ENCODE measurements around the gene UBXN7.
A peak's percentile ranks its signal among the peaks of the same experiment; 100 is the strongest.

UBXN7 gene

DNA sequence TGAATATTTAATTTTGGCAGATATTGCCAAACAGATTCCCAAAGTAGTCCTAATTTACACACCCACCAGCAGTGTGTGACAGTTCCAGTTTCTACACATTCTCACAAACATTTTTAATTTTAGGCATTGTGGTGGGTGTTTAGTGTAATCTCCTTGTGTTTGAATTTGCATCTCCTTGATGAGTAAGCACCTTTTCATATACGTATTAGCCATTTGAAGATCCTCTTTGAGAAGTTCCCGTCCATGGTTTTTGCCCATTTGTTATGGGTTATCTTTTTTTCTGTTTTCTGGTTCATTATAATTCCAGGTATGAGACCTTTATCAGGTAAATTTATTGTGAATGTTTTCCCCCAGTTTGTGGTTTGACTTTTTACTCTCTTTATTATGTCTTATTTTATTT lies 91.8 kb downstream of the UBXN7 start:
- Histone ChIP-seq H3K36me3 (ENCODE audit: insufficient read depth, insufficient read length, low read length) (no peaks in the 10 kb centered on the region), H3K4me3 (ENCODE audit: insufficient read length, low read depth) (no peak overlapping the region), H3K9ac (ENCODE audit: insufficient read length, low read depth) (peak overlapping the region; percentile 5), H3K9me3 (ENCODE audit: insufficient read depth, low read length) (no peaks in the 10 kb centered on the region), H3K4me1 (ENCODE audit: insufficient read depth, insufficient read length) (peaks cover 5% of the 10 kb centered on the region), H3K27me3 (ENCODE audit: insufficient read depth, insufficient read length) (no peaks in the 10 kb centered on the region)
- DNase-seq (ENCODE audit: low read depth, low spot score): no peak
- TF ChIP-seq ZNF274 (IDR thresholded peaks at IDR 0.05; ENCODE audit: low read depth, low read length): no peak
- no peak for TF ChIP-seq YY1 (IDR thresholded peaks at IDR 0.05; ENCODE audit: insufficient read depth, insufficient read length)
- TF ChIP-seq SUZ12 (IDR thresholded peaks at IDR 0.05; ENCODE audit: extremely low read depth, insufficient read depth, insufficient read length): no peak

DNA sequence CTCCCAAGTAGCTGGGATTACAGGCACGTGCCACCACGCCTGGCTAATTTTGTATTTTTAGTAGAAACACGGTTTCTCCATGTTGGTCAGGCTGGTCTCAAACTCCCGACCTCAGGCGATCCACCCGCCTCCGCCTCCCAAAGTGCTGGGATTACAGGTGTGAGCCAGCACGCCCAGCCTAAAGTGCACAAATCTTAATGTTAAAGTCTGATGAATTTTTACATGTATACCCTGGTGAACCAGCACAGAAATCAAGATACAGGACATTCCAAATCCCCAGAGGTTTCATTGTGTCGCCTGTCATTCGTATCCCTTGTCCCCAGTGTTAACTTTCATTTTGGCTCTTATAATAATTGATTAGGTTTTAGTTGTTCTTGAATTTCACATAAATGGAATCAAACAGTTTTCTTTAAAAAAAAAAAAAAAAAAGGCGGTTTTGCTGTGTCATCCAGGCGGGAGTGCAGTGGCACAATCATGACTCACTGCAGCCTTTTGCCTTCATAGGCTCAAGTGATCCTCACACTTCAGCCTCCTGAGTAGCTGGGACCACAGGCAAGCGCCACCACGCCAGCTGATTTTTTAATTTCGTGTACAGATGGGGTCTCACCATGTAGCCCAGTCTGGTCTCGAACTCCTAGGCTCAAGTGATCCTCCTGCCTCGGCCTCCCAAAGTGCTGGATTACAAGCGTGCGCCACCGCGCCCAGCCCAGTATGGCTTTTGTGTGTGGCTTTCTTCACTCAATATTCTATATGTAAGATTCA lies 92.6 kb downstream of the UBXN7 start:
- H3K36me3 ChIP-seq (ENCODE audit: insufficient read depth, insufficient read length, low read length): no peaks in the 10 kb centered on the region
- peaks cover 6% of the 10 kb centered on the region for H3K4me1 ChIP-seq (ENCODE audit: insufficient read depth, insufficient read length)
- H3K27me3 ChIP-seq (ENCODE audit: insufficient read depth, insufficient read length): no peaks in the 10 kb centered on the region
- no peak overlapping the region for H3K9ac ChIP-seq (ENCODE audit: insufficient read length, low read depth)
- no peak for DNase-seq (ENCODE audit: low read depth, low spot score)
- no peaks in the 10 kb centered on the region for H3K9me3 ChIP-seq (ENCODE audit: insufficient read depth, low read length)
- no peak for TF ChIP-seq ZNF274 (IDR thresholded peaks at IDR 0.05; ENCODE audit: low read depth, low read length)
- no peak for TF ChIP-seq YY1 (IDR thresholded peaks at IDR 0.05; ENCODE audit: insufficient read depth, insufficient read length)
- H3K4me3 ChIP-seq (ENCODE audit: insufficient read length, low read depth): no peak overlapping the region

DNA sequence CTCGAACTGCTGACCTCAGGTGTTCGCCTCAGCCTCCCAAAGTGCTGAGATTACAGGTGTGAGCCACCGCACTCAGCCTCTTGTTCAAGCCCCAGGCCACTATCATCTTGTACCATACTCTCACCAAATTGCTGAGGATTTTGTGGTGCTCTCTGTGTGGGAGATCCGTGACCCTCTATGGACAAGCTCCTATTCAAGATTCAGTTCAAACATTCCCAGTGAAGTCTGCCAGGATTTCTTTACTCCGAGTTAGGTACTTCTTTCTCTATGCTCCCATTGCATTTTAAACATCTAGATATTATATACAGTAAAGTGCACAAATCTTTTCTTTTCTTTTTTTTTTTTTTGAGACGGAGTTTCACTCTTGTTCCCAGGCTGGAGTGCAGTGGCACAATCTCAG lies 93.2 kb downstream of the UBXN7 start:
- H3K27me3 ChIP-seq (ENCODE audit: insufficient read depth, insufficient read length): no peaks in the 10 kb centered on the region
- H3K9ac ChIP-seq (ENCODE audit: insufficient read length, low read depth): no peak overlapping the region
- no peak overlapping the region for H3K4me3 ChIP-seq (ENCODE audit: insufficient read length, low read depth)
- H3K9me3 ChIP-seq (ENCODE audit: insufficient read depth, low read length): no peaks in the 10 kb centered on the region
- H3K4me1 ChIP-seq (ENCODE audit: insufficient read depth, insufficient read length): peaks cover 6% of the 10 kb centered on the region
- no peak for TF ChIP-seq SUZ12 (IDR thresholded peaks at IDR 0.05; ENCODE audit: extremely low read depth, insufficient read depth, insufficient read length)
- no peak for TF ChIP-seq YY1 (IDR thresholded peaks at IDR 0.05; ENCODE audit: insufficient read depth, insufficient read length)
- TF ChIP-seq ZNF274 (IDR thresholded peaks at IDR 0.05; ENCODE audit: low read depth, low read length): no peak
- no peak for DNase-seq (ENCODE audit: low read depth, low spot score)
- H3K36me3 ChIP-seq (ENCODE audit: insufficient read depth, insufficient read length, low read length): no peaks in the 10 kb centered on the region

DNA sequence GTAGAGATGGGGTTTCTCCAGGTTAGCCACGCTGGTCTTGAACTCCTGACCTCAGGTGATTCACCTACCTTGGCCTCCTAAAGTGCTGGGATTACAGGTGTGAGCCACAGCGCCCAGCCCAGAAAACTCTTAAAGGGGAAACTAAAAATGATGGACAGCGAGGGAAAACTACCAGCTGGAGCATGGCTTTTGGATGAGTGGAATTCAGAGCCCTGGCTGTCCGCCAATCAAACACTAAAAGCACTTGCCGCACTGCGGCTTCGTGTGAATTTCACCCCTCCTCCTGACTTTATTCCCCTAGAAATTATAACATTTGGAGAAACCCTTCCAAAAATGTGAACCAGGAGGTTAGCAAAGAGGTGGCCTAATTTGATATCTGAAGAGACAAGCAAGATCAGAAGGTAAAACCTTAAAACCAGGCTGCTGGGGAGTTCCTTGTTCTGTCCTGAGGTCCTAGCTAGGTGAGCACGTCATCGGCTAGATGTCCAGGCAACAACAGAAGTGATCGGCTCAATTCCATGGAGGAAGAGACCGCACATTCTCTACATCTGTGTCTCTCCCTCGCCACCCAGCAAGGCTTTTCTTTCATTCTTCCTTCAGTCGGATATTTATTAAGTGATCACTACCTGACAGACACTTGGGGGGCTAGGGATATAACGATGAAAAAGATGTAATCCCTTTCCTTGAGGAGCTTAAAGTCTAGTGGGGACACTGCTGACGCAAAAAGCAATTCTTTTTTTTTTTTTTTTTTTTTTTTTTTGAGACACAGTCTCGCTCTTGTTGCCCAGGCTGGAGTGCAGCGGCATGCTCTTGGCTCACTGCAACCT lies 95.7 kb downstream of the UBXN7 start:
- TF ChIP-seq ZNF274 (IDR thresholded peaks at IDR 0.05; ENCODE audit: low read depth, low read length): no peak
- no peak for TF ChIP-seq YY1 (IDR thresholded peaks at IDR 0.05; ENCODE audit: insufficient read depth, insufficient read length)
- TF ChIP-seq SUZ12 (IDR thresholded peaks at IDR 0.05; ENCODE audit: extremely low read depth, insufficient read depth, insufficient read length): no peak
- DNase-seq (ENCODE audit: low read depth, low spot score): no peak
- no peak overlapping the region for H3K9ac ChIP-seq (ENCODE audit: insufficient read length, low read depth)
- peaks cover 4% of the 10 kb centered on the region for H3K4me1 ChIP-seq (ENCODE audit: insufficient read depth, insufficient read length)
- H3K4me3 ChIP-seq (ENCODE audit: insufficient read length, low read depth): no peak overlapping the region
- no peaks in the 10 kb centered on the region for H3K27me3 ChIP-seq (ENCODE audit: insufficient read depth, insufficient read length)
- H3K36me3 ChIP-seq (ENCODE audit: insufficient read depth, insufficient read length, low read length): no peaks in the 10 kb centered on the region
- H3K9me3 ChIP-seq (ENCODE audit: insufficient read depth, low read length): no peaks in the 10 kb centered on the region

DNA sequence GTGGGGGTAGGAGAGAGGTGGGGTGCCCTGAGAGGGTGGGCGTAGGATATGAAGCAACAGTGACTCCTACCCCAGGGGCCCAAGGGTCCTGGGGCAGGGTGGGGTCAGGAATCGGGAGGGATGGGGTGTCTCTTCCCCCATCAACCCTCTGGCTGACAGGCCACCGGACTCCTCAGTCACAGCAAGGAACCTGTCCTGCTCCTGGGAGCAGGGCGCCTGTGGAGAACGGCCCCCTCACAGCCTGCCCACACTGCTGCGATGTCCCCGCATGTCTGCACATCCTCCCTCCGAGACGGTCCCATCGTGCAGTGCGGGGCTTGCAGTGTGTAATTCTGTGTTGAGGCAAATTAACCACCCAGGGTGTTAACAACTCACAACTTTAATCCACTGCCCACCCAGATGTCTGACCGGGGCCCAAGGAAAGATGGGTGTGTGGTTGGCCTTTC lies 96.7 kb downstream of the UBXN7 start:
- DNase-seq (ENCODE audit: low read depth, low spot score): no peak
- H3K9ac ChIP-seq (ENCODE audit: insufficient read length, low read depth): no peak overlapping the region
- no peak overlapping the region for H3K4me3 ChIP-seq (ENCODE audit: insufficient read length, low read depth)
- peaks cover 4% of the 10 kb centered on the region for H3K4me1 ChIP-seq (ENCODE audit: insufficient read depth, insufficient read length)
- H3K27me3 ChIP-seq (ENCODE audit: insufficient read depth, insufficient read length): no peaks in the 10 kb centered on the region
- no peaks in the 10 kb centered on the region for H3K36me3 ChIP-seq (ENCODE audit: insufficient read depth, insufficient read length, low read length)
- TF ChIP-seq ZNF274 (IDR thresholded peaks at IDR 0.05; ENCODE audit: low read depth, low read length): no peak
- no peak for TF ChIP-seq YY1 (IDR thresholded peaks at IDR 0.05; ENCODE audit: insufficient read depth, insufficient read length)
- no peak for TF ChIP-seq SUZ12 (IDR thresholded peaks at IDR 0.05; ENCODE audit: extremely low read depth, insufficient read depth, insufficient read length)
- H3K9me3 ChIP-seq (ENCODE audit: insufficient read depth, low read length): no peaks in the 10 kb centered on the region

DNA sequence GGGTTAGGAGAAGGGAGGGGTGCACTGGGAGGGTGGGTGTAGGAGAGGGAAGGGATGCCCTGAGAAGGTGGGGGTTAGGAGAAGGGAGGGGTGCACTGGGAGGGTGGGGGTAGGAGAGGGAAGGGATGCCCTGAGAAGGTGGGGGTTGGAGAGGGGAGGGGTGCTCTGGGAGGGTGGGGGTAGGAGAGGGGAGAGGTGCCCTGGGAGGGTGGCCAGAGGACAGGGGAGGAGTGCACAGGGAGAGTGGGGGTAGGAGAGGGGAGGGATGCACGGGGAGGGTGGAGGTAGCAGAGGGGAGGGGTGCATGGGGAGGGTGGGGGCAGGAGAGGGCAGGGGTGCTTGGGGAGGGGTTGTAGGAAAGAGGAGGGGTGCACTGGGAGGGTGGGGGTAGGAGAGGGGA lies 97.2 kb downstream of the UBXN7 start:
- Histone ChIP-seq H3K4me3 (ENCODE audit: insufficient read length, low read depth) (no peak overlapping the region), H3K27me3 (ENCODE audit: insufficient read depth, insufficient read length) (no peaks in the 10 kb centered on the region), H3K9ac (ENCODE audit: insufficient read length, low read depth) (no peak overlapping the region), H3K9me3 (ENCODE audit: insufficient read depth, low read length) (no peaks in the 10 kb centered on the region), H3K36me3 (ENCODE audit: insufficient read depth, insufficient read length, low read length) (no peaks in the 10 kb centered on the region), H3K4me1 (ENCODE audit: insufficient read depth, insufficient read length) (peaks cover 4% of the 10 kb centered on the region)
- TF ChIP-seq ZNF274 (IDR thresholded peaks at IDR 0.05; ENCODE audit: low read depth, low read length): no peak
- TF ChIP-seq YY1 (IDR thresholded peaks at IDR 0.05; ENCODE audit: insufficient read depth, insufficient read length): no peak
- no peak for TF ChIP-seq SUZ12 (IDR thresholded peaks at IDR 0.05; ENCODE audit: extremely low read depth, insufficient read depth, insufficient read length)
- DNase-seq (ENCODE audit: low read depth, low spot score): no peak

DNA sequence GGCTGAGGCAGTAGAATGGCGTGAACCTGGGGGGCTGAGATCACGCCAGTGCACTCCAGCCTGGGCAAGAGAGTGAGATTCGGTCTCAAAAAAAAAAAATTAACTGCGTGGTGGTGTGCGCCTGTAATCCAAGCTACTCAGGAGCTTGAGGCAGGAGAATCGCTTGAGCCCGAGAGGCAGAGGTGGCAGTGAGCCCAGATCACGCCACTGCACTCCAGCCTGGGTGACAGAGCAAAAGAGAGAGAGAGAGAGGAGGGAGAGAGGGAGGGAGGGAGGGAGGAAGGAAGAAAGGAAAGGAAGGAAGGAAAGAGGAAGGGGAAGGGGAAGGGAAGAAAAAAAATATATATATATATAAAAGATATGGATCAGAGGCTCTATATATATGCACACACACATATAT lies 100.1 kb downstream of the UBXN7 start:
- TF ChIP-seq ZNF274 (IDR thresholded peaks at IDR 0.05; ENCODE audit: low read depth, low read length) (no peak), SUZ12 (IDR thresholded peaks at IDR 0.05; ENCODE audit: extremely low read depth, insufficient read depth, insufficient read length) (no peak), YY1 (IDR thresholded peaks at IDR 0.05; ENCODE audit: insufficient read depth, insufficient read length) (no peak)
- no peak overlapping the region for H3K9ac ChIP-seq (ENCODE audit: insufficient read length, low read depth)
- H3K27me3 ChIP-seq (ENCODE audit: insufficient read depth, insufficient read length): no peaks in the 10 kb centered on the region
- H3K4me3 ChIP-seq (ENCODE audit: insufficient read length, low read depth): no peak overlapping the region
- no peak for DNase-seq (ENCODE audit: low read depth, low spot score)
- H3K9me3 ChIP-seq (ENCODE audit: insufficient read depth, low read length): no peaks in the 10 kb centered on the region
- H3K4me1 ChIP-seq (ENCODE audit: insufficient read depth, insufficient read length): peaks cover 7% of the 10 kb centered on the region
- H3K36me3 ChIP-seq (ENCODE audit: insufficient read depth, insufficient read length, low read length): no peaks in the 10 kb centered on the region

Data from NT2/D1 (cell line).